Ureter (tissue), 1 donor: ENCODE measurements around the gene UBE2D2. TPM values are rescaled to one million over a fixed set of nuclear protein-coding genes. Genes with fewer than 3 reads are reported as not detected.
"Not testable (repeated sequence)": the region's sequence is repeated elsewhere in the genome, so short reads cannot be mapped to it uniquely, and the experiment has no call there.

ENCODE experiments used
- DNase-seq: peaks from one replicate; pipeline ENCODE4 v3.0.0-alpha.2; 2020; ENCODE audit warnings: low spot score
- total RNA-seq: library from RNA; stranded (reverse); gene quantifications from one replicate; pipeline ENCODE4 v1.2.4, GENCODE V29; 2023
- donor health status: DM: yes; HTN: yes; CAD: no.

UBE2D2 gene
- total RNA-seq, 1 donor from 2014 or later, result 180 TPM

- DNase-seq, result not testable (repeated sequence)
These were observed 21.0 kb downstream of the UBE2D2 start for GRCh38 chr5:139582181-139582580.

DNA sequence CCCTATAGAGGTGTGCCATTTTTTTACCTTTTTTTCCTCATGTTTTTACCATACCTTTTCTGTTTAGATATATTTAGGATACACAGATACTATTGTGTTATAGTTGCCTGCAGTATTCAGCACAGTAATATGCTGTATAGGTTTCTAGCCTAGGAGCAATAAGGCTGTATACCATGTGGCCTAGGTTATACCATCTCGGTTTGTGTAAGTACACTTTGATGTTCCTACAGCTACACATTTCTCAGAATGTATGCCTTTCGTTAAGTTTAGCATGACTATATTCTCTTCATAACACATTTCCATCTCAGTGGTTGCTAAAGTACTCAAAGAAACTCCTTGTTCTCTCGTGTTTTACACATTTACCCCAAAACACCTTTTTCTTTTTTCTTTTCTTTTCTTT is 23.0 kb downstream of the UBE2D2 start:
- no peak for DNase-seq

- DNase-seq, result not testable (repeated sequence)
These were observed 27.0 kb downstream of the UBE2D2 start for GRCh38 chr5:139588116-139588515.

DNA sequence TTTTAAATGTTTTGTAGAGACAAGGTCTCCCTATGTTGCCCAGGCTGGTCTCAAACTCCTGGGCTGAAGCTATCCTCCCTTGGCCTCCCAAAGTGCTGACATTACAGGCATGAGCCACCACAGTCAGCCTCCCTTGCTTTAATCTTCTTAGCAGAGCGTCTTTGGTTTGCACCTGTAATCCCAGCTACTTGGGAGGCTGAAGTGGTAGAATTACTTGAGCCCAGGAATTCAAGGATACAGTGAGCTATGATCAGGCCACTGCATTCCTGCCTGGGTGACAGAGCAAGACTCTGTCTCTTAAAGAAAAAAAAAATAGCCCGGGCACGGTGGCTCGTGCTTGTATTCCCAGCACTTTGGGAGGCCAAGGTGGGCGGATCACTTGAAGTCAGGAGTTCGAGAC is 27.8 kb downstream of the UBE2D2 start:
- no peak for DNase-seq

DNA sequence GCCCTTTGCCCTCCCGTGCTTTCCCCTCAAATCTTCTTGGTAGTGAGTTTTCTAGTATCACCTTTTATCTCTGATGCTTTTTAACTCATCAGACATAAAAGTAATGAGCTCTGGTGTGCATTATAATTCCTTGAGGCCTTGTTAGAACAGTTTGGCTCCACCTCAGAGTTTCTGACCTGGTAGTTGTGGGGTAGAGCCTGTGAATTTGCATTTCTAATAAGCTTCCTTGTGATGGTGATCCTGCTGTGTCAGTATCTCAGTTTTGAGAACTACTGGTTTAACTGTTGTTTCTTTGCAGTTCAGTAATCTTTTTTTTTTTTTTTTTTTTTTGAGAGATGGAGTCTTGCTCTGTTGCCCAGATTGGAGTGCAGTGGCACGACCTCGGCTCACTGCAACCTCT is 31.1 kb downstream of the UBE2D2 start:
- DNase-seq, result no peak

- not testable (repeated sequence) for DNase-seq
These were observed 31.9 kb downstream of the UBE2D2 start for GRCh38 chr5:139593076-139593475.

DNA sequence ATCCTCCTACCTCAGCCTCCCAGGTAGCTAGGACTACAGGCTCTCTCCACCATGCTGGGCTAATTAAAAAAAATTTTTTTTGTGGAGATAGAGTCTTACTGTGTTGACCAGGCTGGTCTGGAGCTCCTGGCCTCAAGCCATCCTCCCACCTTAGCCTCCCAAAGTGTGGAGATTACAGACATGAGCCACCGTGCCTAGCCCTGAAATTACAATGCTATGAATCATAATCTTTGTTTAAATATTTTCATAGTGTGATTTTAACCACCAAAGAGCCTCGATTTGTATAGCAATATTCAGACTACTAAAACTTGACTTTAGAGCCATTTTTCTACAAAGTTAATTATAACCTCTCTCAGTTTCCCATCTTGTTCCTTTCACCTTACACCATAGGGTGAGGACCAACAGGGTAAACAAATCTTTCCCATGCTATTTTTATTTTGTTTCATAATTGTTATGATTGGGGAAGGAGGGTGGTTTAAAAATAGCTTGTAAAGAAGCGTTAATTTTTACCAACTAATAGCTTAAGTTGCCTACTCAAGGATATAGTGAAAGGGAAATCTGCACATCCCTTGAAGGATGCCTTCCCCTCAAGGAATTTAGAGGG is 32.7 kb downstream of the UBE2D2 start:
- DNase-seq, result no peak

GRCh38 chr5:139597134-139597533 is 36.0 kb downstream of the UBE2D2 start:
- no peak for DNase-seq

DNA sequence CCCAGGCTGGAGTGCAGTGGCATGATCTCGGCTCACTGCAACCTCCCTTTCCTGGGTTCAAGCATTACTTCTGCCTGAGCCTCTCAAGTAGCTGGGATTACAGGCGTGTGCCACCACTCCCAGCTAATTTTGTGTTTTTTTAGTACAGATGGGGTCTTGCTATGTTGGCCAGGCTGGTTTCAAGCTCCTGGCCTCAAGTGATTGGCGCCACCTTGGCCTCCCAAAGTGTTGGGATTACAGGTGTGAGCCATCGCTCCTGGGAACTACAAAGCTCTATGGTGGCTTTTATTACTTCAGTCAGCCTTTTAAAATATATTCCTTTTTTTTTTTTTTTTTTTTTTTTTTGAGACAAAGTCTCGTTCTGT is 37.4 kb downstream of the UBE2D2 start:
- DNase-seq, result not testable (repeated sequence)

DNA sequence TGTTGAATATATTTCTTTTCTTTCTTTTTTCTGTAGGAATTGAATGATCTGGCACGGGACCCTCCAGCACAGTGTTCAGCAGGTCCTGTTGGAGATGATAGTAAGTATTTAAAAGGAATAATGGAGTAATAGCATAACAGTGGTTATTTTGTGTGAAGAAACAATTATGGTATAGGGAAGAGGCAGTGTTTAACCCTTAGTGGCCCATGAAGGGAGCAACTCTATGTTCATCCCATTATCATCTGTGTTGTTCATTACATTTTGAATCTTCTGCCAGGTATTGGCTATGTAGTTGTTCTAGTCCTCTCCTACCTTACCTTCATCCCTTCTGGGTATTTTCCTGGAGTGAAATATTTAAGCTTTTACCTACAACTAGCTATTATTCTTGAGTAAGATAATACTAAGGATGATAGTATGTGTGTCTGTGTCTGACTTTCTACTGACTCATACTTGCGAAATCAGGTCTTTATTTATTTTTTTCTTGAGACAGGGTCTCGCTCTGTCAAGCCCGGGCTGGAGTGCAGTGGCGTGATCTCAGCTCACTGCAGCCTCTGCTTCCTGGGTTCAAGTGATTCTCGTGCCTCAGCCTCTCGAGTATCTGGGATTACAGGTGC is 39.3 kb downstream of the UBE2D2 start:
- no peak for DNase-seq

- DNase-seq, result no peak
These were observed 40.3 kb downstream of the UBE2D2 start for GRCh38 chr5:139601429-139601828.

- DNase-seq, result not testable (repeated sequence)
These were observed 40.8 kb downstream of the UBE2D2 start for GRCh38 chr5:139601948-139602347.

- DNase-seq, result no peak
These were observed 44.7 kb downstream of the UBE2D2 start for GRCh38 chr5:139605887-139606286.

- DNase-seq, result no peak
These were observed 50.8 kb downstream of the UBE2D2 start for GRCh38 chr5:139611703-139612584.

- no peak for DNase-seq
These were observed 58.7 kb downstream of the UBE2D2 start for GRCh38 chr5:139619861-139620260.

- DNase-seq, result not testable (repeated sequence)
These were observed 64.3 kb downstream of the UBE2D2 start for GRCh38 chr5:139625398-139625797.

DNA sequence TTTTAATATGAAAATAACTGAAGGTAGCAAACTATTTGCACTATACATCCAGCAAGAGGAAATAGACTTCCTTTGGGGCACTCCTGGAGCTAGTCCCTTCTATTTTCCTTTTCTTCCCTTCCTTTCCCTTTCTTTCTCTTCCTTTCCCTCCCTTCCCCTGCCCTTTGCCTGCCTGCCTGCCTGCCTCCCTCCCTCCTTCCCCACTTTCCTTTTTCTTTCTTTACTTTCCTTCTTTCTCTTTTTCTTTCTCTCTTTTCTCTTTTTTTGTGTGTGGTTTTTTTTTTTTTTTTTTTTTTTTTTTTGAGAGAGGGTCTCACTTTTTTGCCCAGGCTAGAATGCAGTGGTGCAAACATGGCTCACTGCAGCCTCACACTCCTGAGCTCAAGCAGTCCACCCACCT is 69.7 kb downstream of the UBE2D2 start:
- DNase-seq, result no peak

DNA sequence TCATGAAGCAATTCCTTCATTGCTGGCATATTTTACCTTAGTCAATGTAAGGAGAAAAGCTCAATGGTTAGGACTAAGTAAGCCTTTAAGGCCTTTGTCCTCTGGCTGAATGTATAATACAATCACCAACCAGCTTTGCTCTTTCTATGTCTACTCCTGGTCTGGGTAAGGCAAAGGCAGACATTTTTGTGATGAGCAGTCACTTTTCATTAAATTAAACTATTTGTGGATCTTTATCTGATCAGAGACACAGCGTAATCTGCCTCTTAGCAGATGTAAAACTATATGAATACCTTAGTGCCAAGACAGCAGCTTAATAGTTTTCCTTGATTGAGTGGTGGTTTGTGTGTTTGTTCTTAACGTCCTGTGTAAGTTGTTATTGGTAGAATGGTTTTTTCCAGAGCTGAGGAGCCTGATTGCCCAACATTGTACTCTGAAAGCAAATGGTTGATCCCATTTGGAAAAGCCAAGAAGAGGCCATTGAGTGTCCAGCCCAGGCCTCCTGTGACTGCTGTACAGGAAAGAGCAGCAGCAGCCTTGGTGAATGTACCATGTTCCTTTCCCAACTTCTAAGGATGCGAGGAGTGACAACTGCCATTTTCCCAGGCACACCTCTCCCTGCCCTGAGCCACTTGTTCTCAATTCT is 70.5 kb downstream of the UBE2D2 start:
- DNase-seq, result no peak

- DNase-seq, result peak; percentile 73
These were observed 72.3 kb downstream of the UBE2D2 start for GRCh38 chr5:139633295-139634027.

- no peak for DNase-seq
These were observed 72.8 kb downstream of the UBE2D2 start for GRCh38 chr5:139634028-139634325.

DNA sequence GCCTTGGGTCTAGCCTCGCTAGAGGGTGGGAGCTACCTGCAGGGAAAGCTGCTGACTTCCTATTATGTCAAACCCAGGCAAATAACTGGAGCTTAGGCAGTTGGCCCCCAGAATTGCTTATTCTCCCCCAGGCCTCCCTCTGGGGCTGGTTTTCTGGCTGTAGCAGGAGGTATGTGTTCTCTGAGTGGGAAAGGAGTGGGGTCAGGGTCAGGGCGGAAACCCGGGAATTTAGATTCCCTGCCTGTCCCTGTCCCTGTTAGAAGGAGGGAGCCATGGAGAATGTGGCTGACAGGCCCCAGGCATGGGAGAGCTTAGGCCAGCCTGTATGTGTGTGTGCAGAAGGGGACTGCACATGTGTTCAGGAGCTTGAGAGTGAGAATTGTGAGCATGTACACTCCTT is 73.4 kb downstream of the UBE2D2 start:
- no peak for DNase-seq

- DNase-seq, result no peak
These were observed 74.1 kb downstream of the UBE2D2 start for GRCh38 chr5:139635191-139635590.
